GM21360 (cell line): ENCODE results near the gene SOWAHD.
"Not testable (repeated sequence)": the region's sequence is repeated elsewhere in the genome, so short reads cannot be mapped to it uniquely, and the experiment has no call there.

ENCODE experiments used
- ATAC-seq: cut with Tn5 transposase; IDR thresholded peaks from one replicate; pipeline ENCODE4 v1.9.1; 2021; ENCODE audit warnings: mild to moderate bottlenecking, moderate library complexity; ENCODE audit not compliant: unreplicated experiment

SOWAHD gene

GRCh38 chrX:119758731-119759247 lies 401 bp downstream of the SOWAHD start:
- ATAC-seq = no peak

- no peak for ATAC-seq
Measured at GRCh38 chrX:119759248-119759766, 919 bp downstream of the SOWAHD start.

DNA sequence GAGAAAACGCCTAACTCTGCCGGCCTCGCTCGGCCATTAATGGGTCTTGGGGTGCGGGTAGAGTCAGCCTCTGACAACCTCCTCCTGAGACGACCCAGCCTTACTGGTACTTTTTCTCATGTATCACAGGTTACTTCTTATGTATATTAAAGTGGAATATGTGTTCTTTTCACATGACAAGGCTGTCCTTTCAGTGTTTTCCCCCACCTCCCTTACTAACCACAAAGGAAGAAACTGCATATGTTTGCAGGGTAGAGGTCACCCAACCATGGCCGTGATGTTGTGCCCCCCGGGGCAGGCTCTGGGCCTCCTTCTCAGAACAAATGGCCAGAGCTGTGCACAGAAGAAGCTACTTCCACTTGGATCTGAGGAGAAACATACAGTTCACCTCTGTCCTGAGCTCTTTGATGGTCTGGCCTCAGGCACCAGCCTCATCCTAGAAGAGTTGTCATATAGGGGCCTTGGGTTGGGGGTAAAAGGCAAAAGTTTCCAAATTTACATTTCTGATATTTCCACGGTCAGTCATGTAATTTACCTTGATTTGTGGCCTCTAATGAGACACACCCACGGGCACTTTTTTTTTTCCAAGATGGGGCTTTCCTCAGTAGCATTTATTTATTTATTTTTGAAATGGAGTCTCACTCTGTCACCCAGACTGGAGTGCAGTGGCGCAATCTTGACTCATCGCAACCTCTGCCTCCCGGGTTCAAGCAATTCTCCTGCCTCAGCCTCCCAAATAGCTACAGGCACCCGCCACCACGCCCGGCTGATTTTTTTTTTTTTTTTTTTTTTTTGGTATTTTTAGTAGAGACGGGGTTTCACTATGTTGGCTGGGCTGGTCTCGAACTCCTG lies 1.9 kb downstream of the SOWAHD start:
- no peak for ATAC-seq

DNA sequence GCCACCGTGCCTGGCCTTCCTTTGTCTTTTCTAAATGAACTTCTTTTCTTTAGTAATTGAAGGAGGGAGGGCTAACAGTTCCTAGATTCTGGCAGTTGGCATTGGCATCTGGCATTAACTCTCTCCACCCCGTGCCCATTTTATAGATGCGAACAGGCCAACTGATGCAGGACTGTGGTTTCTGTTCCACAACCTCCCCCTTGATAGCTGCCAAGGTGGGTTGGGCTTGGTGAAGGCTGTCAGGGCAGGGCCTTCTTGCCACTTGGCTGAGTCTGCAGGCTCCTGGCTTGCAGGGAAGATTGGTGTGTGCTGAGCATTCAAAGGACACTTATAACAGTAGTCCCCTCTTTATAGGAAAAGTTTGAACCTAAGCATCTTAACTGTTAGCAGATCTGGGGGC lies 4.3 kb downstream of the SOWAHD start:
- no peak for ATAC-seq

GRCh38 chrX:119763181-119763580 lies 4.8 kb downstream of the SOWAHD start:
- ATAC-seq = no peak

- no peak for ATAC-seq
Measured at GRCh38 chrX:119763836-119764387, 5.5 kb downstream of the SOWAHD start.

- ATAC-seq = not testable (repeated sequence)
Measured at GRCh38 chrX:119768436-119768835, 10.0 kb downstream of the SOWAHD start.

DNA sequence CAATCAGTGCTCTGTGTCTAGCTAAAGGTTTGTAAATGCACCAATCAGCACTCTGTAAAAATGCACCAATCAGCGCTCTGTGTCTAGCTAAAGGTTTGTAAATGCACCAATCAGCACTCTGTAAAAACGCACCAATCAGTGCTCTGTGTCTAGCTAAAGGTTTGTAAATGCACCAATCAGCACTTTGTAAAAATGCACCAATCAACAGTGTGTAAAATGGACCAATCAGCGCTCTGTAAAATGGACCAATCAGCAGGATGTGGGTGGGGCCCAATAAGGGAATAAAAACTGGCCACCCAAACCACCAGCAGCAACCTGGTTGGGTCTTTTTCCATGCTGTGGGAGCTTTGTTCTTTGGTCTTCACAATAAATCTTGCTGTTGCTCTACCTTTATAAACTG lies 11.0 kb downstream of the SOWAHD start:
- not testable (repeated sequence) for ATAC-seq

DNA sequence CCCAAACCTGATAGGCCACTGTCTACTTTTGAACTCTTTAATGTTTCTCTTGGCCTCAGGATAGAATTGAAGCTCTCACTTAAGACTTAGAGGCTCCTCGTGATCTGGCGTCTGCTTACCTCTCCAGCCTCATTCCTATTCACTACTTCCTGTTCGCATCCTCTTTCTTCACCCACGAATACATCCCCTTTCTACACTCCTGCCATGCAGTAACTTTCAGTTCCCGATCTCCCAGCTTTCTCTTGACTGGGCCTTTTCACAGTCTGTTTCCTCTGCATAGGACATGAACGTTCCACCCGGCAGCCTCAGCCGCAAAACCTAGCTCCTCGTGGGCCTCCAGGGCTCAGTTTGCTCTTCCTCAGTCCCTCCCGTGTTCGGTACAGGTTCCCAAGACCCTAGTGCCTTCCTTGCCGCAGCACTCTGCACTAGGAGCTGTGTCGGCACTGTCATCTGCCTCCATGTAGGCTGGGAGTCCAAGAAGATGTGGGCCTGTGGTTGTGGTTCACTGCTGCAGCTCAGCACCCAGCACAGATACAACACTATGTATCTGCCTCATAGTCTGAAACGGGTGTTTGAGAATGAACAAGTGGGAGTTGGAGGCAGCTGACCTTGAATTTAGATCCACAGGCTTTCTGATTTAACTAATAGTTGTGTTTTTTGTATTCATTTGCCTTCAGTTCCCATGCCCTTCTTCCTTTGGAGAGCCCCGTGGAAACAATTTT lies 17.3 kb downstream of the SOWAHD start:
- ATAC-seq = no peak

- no peak for ATAC-seq
Measured at GRCh38 chrX:119778829-119779228, 20.4 kb downstream of the SOWAHD start.

DNA sequence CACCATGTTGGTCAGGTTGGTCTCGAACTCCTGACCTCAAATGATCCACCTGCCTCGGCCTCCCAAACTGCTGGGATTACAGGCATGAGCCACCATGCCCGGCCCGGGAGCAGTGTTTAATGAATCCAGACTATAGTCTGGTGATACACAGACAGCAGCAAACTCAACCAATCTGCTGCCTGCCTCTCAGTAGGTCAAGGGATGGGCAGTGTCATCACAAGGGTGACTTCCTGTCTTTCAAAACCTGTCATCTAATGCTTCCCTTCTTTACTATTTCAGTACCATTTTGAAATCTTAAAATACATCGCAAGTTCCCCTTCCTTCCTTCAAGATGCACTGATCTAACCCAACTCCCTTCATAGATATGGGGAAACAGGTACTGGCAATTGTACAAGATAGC lies 24.6 kb downstream of the SOWAHD start:
- ATAC-seq = no peak

GRCh38 chrX:119784747-119785446 lies 26.5 kb downstream of the SOWAHD start:
- ATAC-seq = peak; percentile 71

DNA sequence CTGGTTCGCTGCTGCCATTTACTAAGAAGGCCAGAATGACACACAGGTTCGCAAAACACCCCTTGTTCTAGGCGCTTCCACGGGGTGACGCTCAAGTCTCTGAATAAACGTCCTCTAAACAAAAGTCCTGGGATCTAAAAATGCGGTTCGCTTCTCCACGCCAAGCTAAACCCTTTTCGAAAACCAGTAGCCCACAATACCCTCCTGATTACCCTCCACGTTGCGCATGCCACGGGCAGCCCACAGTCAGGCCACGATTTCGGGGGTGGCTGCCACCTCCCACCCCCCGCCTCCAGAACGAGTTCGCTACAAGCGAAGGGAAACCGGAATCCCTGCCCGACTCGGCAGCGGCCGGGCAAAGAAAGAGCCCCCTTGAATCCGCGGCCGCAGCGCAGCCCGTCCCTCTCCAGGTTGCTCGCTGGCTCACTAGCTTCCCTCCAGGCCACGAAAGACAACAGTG lies 32.6 kb downstream of the SOWAHD start:
- ATAC-seq = peak; percentile 8

- ATAC-seq = peak; percentile 77
Measured at GRCh38 chrX:119791437-119792231, 33.2 kb downstream of the SOWAHD start, which contains the start of gene RPL39. Gene RPL39, minus strand, starts transcription at chrX:119791630. Its CDS starts 54 bp downstream, at chrX:119791576.

GRCh38 chrX:119801253-119802221 lies 43.1 kb downstream of the SOWAHD start:
- ATAC-seq = no peak

GRCh38 chrX:119802546-119802945 lies 44.2 kb downstream of the SOWAHD start:
- no peak for ATAC-seq

GRCh38 chrX:119808461-119808860 lies 50.1 kb downstream of the SOWAHD start:
- not testable (repeated sequence) for ATAC-seq

- no peak for ATAC-seq
Measured at GRCh38 chrX:119809185-119809666, 50.8 kb downstream of the SOWAHD start.
